NT2/D1 (cell line): ENCODE measurements around the gene UPP2.

Source experiments
- SUZ12 ChIP-seq: IDR thresholded peaks from 2 replicates; pipeline ENCODE4 v1.6.1; 2011; ENCODE audit not compliant: insufficient read length, insufficient read depth; ENCODE audit errors: extremely low read depth
- YY1 ChIP-seq: IDR thresholded peaks from 2 replicates; pipeline ENCODE4 v1.6.1; 2011; ENCODE audit not compliant: insufficient read length, insufficient read depth
- ZNF274 ChIP-seq: IDR thresholded peaks from 2 replicates; pipeline ENCODE4 v1.6.1; 2011; ENCODE audit warnings: mild to moderate bottlenecking, low read depth, low read length

GRCh38 chr2:158101384-158101926, at the start of gene UPP2:
- TF ChIP-seq ZNF274 = no peak
- no peak for TF ChIP-seq YY1
- TF ChIP-seq SUZ12 = no peak
